PFSK-1 (cell line): ENCODE measurements around the gene PTMS.

ENCODE experiments used
- FOXP2 ChIP-seq: optimal IDR thresholded peaks from 2 replicates; pipeline ENCODE3; 2011; ENCODE audit warnings: borderline replicate concordance, control low read depth, inconsistent platforms; ENCODE audit not compliant: insufficient read depth; ENCODE audit errors: extremely low read length, extremely low read depth
- POLR2AphosphoS5 ChIP-seq: IDR thresholded peaks from 2 replicates; pipeline ENCODE4 v1.6.1; 2012; ENCODE audit warnings: low read depth, mild to moderate bottlenecking, control low read depth, low read length, moderate library complexity
- SIN3A ChIP-seq: IDR thresholded peaks from 2 replicates; pipeline ENCODE4 v1.6.1; 2012; ENCODE audit warnings: mild to moderate bottlenecking, low read length, moderate library complexity, borderline replicate concordance; ENCODE audit not compliant: insufficient read depth
- TAF1 ChIP-seq: IDR thresholded peaks from 2 replicates; pipeline ENCODE4 v1.6.1; 2012; ENCODE audit warnings: low read length, control low read depth, borderline replicate concordance; ENCODE audit not compliant: insufficient read depth
- TF ChIP-seq, protein P1 (sequence below), 2 experiments: IDR thresholded peaks; 2 replicates each; pipeline versions ENCODE4 v1.6.1 to v1.8.0; 2011 to 2012; ENCODE audit warnings: low read depth in 2 of 2, low read length in 2 of 2, control low read depth in 1 of 2, inconsistent platforms in 1 of 2, mild to moderate bottlenecking in 1 of 2, moderate library complexity in 1 of 2; ENCODE audit not compliant: insufficient read depth in 1 of 2

PTMS gene

DNA sequence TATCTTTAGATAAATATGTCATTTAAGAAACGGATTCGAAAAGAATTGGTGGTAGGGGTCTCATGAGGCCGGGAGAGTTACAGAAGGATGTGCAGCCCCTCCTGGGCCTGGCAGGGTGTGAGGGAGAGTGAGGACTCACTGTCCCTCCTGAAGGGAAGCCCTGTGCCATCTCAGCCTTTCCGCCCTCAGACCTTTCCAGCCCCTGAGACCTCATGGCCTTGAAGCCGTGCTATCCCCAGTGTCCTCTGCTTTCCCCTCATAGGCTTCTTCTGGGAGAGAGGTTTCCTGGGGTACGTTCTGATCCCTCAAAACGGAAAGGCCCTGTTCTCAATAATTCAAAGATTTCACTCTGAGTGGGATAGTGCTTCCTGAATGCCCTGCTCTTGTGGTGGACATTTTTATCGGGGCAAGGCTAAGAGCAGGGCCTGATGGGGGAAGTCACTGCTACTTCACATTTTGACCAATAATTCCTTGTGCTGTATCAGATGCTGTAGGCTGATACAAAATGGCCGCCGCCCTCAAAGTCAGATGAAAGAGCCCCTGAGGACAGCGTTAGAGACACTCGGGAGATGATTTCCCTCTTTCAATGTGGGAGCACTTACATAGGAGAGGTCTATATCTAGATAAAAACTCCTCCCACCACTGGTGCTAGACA lies 24.5 kb downstream of the PTMS start:
- TF ChIP-seq FOXP2 (no peak), SIN3A (no peak), POLR2AphosphoS5 (no peak), TAF1 (no peak)
- TF ChIP-seq, protein P1, sequence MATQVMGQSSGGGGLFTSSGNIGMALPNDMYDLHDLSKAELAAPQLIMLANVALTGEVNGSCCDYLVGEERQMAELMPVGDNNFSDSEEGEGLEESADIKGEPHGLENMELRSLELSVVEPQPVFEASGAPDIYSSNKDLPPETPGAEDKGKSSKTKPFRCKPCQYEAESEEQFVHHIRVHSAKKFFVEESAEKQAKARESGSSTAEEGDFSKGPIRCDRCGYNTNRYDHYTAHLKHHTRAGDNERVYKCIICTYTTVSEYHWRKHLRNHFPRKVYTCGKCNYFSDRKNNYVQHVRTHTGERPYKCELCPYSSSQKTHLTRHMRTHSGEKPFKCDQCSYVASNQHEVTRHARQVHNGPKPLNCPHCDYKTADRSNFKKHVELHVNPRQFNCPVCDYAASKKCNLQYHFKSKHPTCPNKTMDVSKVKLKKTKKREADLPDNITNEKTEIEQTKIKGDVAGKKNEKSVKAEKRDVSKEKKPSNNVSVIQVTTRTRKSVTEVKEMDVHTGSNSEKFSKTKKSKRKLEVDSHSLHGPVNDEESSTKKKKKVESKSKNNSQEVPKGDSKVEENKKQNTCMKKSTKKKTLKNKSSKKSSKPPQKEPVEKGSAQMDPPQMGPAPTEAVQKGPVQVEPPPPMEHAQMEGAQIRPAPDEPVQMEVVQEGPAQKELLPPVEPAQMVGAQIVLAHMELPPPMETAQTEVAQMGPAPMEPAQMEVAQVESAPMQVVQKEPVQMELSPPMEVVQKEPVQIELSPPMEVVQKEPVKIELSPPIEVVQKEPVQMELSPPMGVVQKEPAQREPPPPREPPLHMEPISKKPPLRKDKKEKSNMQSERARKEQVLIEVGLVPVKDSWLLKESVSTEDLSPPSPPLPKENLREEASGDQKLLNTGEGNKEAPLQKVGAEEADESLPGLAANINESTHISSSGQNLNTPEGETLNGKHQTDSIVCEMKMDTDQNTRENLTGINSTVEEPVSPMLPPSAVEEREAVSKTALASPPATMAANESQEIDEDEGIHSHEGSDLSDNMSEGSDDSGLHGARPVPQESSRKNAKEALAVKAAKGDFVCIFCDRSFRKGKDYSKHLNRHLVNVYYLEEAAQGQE (IDR thresholded peaks at IDR 0.05; ENCODE audit: insufficient read depth in 1 of 2, low read depth in 2 of 2, low read length in 2 of 2) = no peak

DNA sequence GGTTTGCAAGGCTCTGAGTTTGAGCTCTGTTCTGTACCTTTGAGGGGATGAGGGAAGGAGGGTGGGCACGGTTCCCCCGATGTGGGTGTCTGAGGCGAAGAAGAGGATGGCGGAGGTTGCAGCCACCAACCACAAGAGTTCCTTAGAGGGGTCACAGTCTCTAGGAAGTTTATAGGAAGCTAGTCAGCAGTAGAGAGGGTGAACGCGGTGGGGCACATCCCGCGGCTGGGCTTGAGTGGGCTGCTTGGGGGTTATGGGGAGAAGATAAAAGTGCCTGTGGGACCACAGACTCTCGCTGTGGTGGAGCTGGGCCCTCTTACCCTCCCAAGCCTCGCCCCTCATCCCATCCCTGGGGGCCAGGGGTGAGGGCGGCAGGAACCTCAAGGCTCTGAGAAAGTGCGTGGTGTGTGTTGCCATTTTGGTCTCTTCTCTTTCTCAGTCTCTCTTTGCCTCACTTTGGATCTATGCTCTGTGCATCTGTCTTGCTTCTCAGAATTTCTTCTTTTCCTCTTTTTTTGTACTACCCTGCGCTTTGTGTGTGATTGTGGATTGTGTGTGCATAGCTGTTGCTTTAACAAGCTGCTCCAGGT lies 25.9 kb downstream of the PTMS start:
- TF ChIP-seq POLR2AphosphoS5 (no peak), SIN3A (no peak), FOXP2 (no peak), TAF1 (no peak)
- TF ChIP-seq, protein P1 (IDR thresholded peaks at IDR 0.05; ENCODE audit: insufficient read depth in 1 of 2, low read depth in 2 of 2, low read length in 2 of 2) = no peak

DNA sequence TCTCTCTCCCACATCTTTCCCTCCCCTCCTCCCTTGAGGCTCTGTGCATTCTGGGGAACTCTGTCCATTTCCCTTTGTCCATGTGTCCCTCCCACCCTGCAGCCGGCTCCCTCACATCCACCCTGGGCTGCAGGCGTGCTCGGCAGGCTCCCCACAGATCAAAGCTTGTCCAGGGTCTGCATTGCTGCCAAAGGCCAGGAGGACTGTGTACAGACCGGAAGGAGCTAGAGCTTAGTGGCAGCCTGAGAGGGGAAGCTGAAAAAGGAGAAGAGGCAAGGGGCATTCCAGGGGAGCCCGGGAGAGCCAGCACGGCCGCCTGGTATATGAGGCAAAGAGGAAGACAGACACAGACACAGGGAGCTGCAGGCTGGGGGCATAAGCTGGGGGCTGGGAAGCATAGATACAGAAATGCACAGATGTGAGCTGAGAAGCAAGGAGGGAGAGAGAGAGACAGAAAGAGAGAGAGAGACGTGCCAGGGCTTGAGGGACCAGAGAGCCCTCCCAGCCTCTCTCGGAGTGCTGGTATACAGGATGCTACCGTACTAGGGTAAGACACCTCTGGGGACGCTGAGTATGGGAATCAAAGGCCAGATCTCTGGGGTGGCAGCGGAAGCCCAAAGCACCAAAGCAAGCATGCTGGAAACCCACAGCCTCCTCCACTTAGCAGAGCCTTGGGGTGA lies 26.5 kb downstream of the PTMS start:
- TF ChIP-seq, protein P1 (IDR thresholded peaks at IDR 0.05; ENCODE audit: insufficient read depth in 1 of 2, low read depth in 2 of 2, low read length in 2 of 2) = no peak
- TF ChIP-seq POLR2AphosphoS5 = no peak
- TF ChIP-seq FOXP2 = no peak
- TF ChIP-seq TAF1 = no peak
- no peak for TF ChIP-seq SIN3A

- TF ChIP-seq TAF1 (no peak), POLR2AphosphoS5 (no peak), SIN3A (no peak), FOXP2 (no peak)
- TF ChIP-seq, protein P1 (IDR thresholded peaks at IDR 0.05; ENCODE audit: insufficient read depth in 1 of 2, low read depth in 2 of 2, low read length in 2 of 2) = no peak
Observed at GRCh38 chr12:6795088-6795487, 28.9 kb downstream of the PTMS start.
